22Rv1 (cell line): ENCODE data around the gene SVBP.

Experiments
- H3K27ac ChIP-seq: fragments of 450-650 bp; 2 replicates; pipeline ENCODE4 v1.5.1; 2017
- CTCF ChIP-seq: fragments of 450-650 bp; IDR thresholded peaks from 2 replicates; pipeline ENCODE4 v1.5.1; 2017; ENCODE audit warnings: mild to moderate bottlenecking
- ZFX ChIP-seq: fragments of 450-650 bp; IDR thresholded peaks from 2 replicates; pipeline ENCODE4 v1.6.1; 2017; ENCODE audit warnings: antibody characterized with exemption, borderline replicate concordance

Gene SVBP

DNA sequence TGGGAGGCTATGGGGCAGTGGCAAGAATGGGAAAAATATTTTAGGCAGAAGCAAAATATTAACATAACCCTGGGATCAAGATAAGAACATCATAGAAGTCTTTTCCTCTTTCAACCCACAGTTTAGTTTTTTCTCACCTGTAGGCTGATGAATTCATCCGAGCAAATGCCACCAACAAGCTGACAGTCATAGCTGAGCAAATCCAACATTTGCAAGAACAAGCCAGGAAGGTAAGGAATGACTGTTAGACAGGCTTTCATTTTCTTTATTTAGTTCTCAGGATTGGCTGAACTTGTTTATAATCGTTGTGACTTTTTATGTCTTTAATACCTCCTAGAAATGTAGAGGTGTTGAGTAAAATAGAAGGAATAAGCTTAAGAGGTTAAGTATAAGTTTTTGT, 43.8 kb downstream of the SVBP start:
- H3K27ac ChIP-seq, result no peak overlapping the region
- no peak for TF ChIP-seq ZFX
- no peak for TF ChIP-seq CTCF

- TF ChIP-seq ZFX, result no peak
- TF ChIP-seq CTCF, result no peak
- H3K27ac ChIP-seq, result no peak overlapping the region
Measured at GRCh38 chr1:42769811-42770210, 47.4 kb downstream of the SVBP start.

GRCh38 chr1:42768172-42768571, 49.0 kb downstream of the SVBP start:
- TF ChIP-seq ZFX (no peak), CTCF (no peak)
- H3K27ac ChIP-seq, result peak overlapping the region; percentile 63

DNA sequence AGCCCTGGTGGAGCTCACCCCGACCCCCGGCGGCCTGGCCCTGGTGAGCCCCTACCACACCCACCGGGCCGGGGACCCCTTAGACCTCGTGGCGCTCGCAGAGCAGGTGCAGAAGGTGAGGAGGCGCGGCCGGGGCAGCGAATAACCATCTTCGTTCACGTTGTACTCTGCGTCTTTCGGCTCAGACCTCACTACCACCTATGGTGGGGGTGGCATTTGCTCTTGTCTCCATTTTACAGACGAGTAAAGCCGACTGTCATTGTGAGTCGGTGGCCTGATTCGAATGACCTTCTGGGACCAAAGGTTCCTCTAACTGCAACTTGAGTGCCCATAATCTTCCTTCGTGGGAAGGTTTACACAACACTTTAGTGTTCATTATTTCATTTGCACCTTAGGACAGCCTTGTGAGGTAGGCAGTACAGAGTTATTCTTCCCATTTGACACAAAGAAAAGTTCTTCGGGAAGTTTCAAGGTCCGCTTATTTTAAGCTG, 49.6 kb downstream of the SVBP start:
- TF ChIP-seq ZFX (no peak), CTCF (no peak)
- peak overlapping the region; percentile 63 for H3K27ac ChIP-seq

- peak within 1 kb of the TSS; percentile 63 for H3K27ac ChIP-seq
Measured at GRCh38 chr1:42766741-42767509, 50.3 kb downstream of the SVBP start, which contains the start of the genes C1orf50 and P3H1. Gene C1orf50, plus strand, starts transcription at chr1:42767249. Its CDS starts 63 bp downstream, at chr1:42767312. Gene P3H1, minus strand, starts transcription at chr1:42767028. Its CDS starts 57 bp downstream, at chr1:42766971.

DNA sequence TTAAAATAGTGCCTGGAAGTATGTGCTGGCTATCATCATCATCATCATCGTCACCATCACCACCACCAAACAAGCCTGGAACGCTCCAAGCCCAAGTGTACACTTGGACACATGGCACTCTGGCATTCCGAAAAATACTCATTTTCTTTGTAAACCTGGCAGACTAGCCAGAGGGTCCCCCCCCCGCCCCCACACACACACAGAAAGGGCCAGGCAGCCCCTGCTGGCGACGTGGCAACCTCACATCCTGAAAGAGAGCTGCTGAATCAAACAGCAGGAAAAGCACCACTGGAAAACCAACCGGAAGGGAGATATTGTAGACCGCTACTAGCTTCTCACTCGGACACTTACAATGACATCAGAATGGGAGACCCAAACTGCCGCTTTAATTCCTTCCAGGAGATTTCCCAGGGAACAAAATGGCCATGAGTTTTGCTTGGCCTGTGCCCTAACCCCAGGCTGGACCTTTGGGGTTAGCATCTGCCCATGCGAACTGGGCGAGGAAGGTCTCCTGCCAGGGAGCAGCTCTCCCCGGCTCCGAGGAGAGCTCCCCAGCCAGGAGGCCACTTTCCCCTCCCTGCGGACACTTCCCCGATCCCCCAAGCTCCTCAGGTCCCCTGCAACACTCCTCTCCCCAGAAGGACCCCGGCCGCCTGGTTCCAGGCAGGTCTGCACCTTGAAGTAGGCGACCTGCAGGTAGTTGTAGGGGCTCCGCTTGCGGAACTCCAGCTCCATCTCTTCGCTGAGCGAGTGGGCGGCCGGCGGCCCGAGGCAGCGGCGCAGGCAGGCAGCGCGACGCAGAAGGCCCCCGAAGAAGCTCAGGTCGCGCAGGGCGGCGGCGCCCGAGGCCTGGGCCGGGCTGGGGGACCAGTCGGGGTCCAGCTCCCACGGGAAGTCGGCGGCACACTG, 51.1 kb downstream of the SVBP start:
- no peak overlapping the region for H3K27ac ChIP-seq

More at GRCh38 chr1:42766741-42767509, 50.3 kb downstream of the SVBP start, which contains the start of the genes C1orf50 and P3H1:
- TF ChIP-seq ZFX (no peak), CTCF (no peak)

More for the DNA sequence above, 51.1 kb downstream of the SVBP start:
- TF ChIP-seq CTCF, result peak; percentile 42; the same call in 1 of the 2 replicates
- no peak for TF ChIP-seq ZFX
